Pancreas (tissue), 10 donors: ENCODE data around the gene DCAF12. TPM values are rescaled to one million over a fixed set of nuclear protein-coding genes. Genes with fewer than 3 reads are reported as not detected.

Experiments
- ATAC-seq, 4 donors: fragments of 200-7000 bp; cut with Tn5 transposase; one replicate each; pipeline versions ENCODE4 v1.8.0 to v1.9.1; 2020; ENCODE audit warnings: mild to moderate bottlenecking in 4 of 4, moderate library complexity in 4 of 4
- DNase-seq, 6 donors: peaks; one replicate each; pipeline ENCODE4 v3.0.0-alpha.2; 2020
- FAIRE-seq: peaks from 2 replicates; lab custom pipeline; 2012; peaks lifted over from hg19 to GRCh38; lab: Jason Lieb, UNC
- H3K27ac ChIP-seq, 4 donors: fragments of 200-600 bp; sonication (generic); 1 replicate in 3 of 4; 2 replicates in 1 of 4; pipeline versions ENCODE4 v1.5.0 to v1.8.0; 2020
- H3K27me3 ChIP-seq, 4 donors: fragments of 200-600 bp; one replicate each; pipeline ENCODE4 v1.8.0; 2021
- H3K36me3 ChIP-seq, 3 donors: fragments of 200-600 bp; sonication (generic) in 1 of 3; one replicate each; pipeline versions ENCODE4 v1.5.0 to v1.8.0; 2020 to 2021
- H3K4me1 ChIP-seq, 3 donors: fragments of 200-600 bp; one replicate each; pipeline ENCODE4 v1.8.0; 2021
- H3K4me3 ChIP-seq, 4 donors: fragments of 200-600 bp; sonication (generic) in 2 of 4; one replicate each; pipeline versions ENCODE4 v1.5.0 to v1.8.0; 2020 to 2021
- H3K9me3 ChIP-seq, 4 donors: fragments of 200-600 bp; one replicate each; pipeline ENCODE4 v1.8.0; 2021
- CTCF ChIP-seq, 4 donors: fragments of 200-600 bp; sonication (generic) in 3 of 4; IDR thresholded peaks; one replicate each; pipeline versions ENCODE4 v1.5.0 to v1.8.0; 2021; ENCODE audit warnings: antibody characterized with exemption in 4 of 4
- WGBS, 2 donors: extraction: QIAGEN DNeasy Blood & Tissue Kit; methylation state at CpG; one replicate each; pipeline ENCODE4 v1.1.7; 2013; 5-methylcytosine and 5-hydroxymethylcytosine counted together
- intact Hi-C, 3 donors: fragments of 100-400 bp; cut with DNase I; formaldehyde crosslinking; loops; one replicate each; pipeline versions ENCODE4 v1.11.1 to v1.14.2; 2022
- polyA plus RNA-seq, 2 donors: library from polyadenylated mRNA; stranded (reverse); fragments of 200-250 nt; gene quantifications; one replicate each; pipeline ENCODE4 v1.2.3, GENCODE V29; 2013
- total RNA-seq, 6 donors: library from RNA; stranded (reverse); fragmentation: NEBNext Ultra II Directional in 4 of 6; extraction: Animal tissue kit (Norgen Biotek cat#: 25700) in 4 of 6; gene quantifications; one replicate each; pipeline versions ENCODE4 v1.2.1 to v1.2.4, GENCODE V29; 2021 to 2023
- donor health status: healthy with polysubstance abuse.
- donor health status: DM: no; HTN: no; CAD: no; lungs with moderate emphysema.
- donor health status: DM: no; HTN: no; CAD: no.
- donor health status: control.
- donor health status: control.
- donor health status: Bipolar disorder and iron deficiency.
- donor health status: DM: yes; HTN: yes; CAD: no.
- donor health status: DM: no; HTN: no; CAD: no.
- donor health status: DM: no; HTN: no; CAD: no.
- donor health status: DM: yes; HTN: yes; CAD: no.

The DCAF12 gene
- total and polyA plus RNA-seq, 8 donors: 5.7 to 22.1 (median 13.8) TPM

- H3K4me1 ChIP-seq: peaks cover 13 to 30% (median 15%) of the 10 kb centered on the region in 3 donors
- peaks cover 0 to 8% (median 0%) of the 10 kb centered on the region in 3 donors for H3K36me3 ChIP-seq
- peak in 1 of 6 donors; percentile 42 for DNase-seq
- FAIRE-seq: no peak
- TF ChIP-seq CTCF (IDR thresholded peaks at IDR 0.05): no peak
- peak overlapping the region in 1 of 4 donors; percentile 72 for H3K4me3 ChIP-seq
- intact Hi-C loops: loop anchor here in 1 of 3 donors (10.0 kb wide), 1 partner anchor 131 kb away; no protein-coding TSS in a partner anchor
- 58 to 61% methylated on average over 6 of the region's 6 CpGs for WGBS, 2 donors
- ATAC-seq: no peak
- no peaks in the 10 kb centered on the region for H3K9me3 ChIP-seq
- no peaks in the 10 kb centered on the region for H3K27me3 ChIP-seq
- H3K27ac ChIP-seq: no peak overlapping the region
Observed at GRCh38 chr9:34123682-34124081, 2.8 kb downstream of the DCAF12 start.

- WGBS, 2 donors: 47 to 48% methylated on average over 3 of the region's 3 CpGs
- no peaks in the 10 kb centered on the region for H3K27me3 ChIP-seq
- H3K9me3 ChIP-seq: no peaks in the 10 kb centered on the region
- TF ChIP-seq CTCF (IDR thresholded peaks at IDR 0.05): no peak
- DNase-seq (no peak), ATAC-seq (no peak), FAIRE-seq (no peak)
- no peak overlapping the region for H3K27ac ChIP-seq
- H3K36me3 ChIP-seq: peaks cover 0 to 14% (median 0%) of the 10 kb centered on the region in 3 donors
- H3K4me1 ChIP-seq: peaks cover 13 to 28% (median 15%) of the 10 kb centered on the region in 3 donors
- intact Hi-C loops: loop anchor here in 1 of 3 donors (10.0 kb wide), 1 partner anchor 133 kb away; no protein-coding TSS in a partner anchor
- H3K4me3 ChIP-seq: no peak overlapping the region
Observed at GRCh38 chr9:34121996-34122395, 4.5 kb downstream of the DCAF12 start.

GRCh38 chr9:34119713-34120112, 6.8 kb downstream of the DCAF12 start:
- intact Hi-C loops: loop anchor here in 1 of 3 donors (10.0 kb wide), 1 partner anchor 135 kb away; no protein-coding TSS in a partner anchor
- H3K9me3 ChIP-seq: no peaks in the 10 kb centered on the region
- DNase-seq (no peak), FAIRE-seq (no peak), ATAC-seq (no peak)
- no peak for TF ChIP-seq CTCF (IDR thresholded peaks at IDR 0.05)
- 87 to 96% methylated on average over 3 of the region's 3 CpGs for WGBS, 2 donors
- H3K27me3 ChIP-seq: no peaks in the 10 kb centered on the region
- no peak overlapping the region for H3K27ac ChIP-seq
- no peak overlapping the region for H3K4me3 ChIP-seq
- H3K4me1 ChIP-seq: peaks cover 8 to 19% (median 12%) of the 10 kb centered on the region in 3 donors
- H3K36me3 ChIP-seq: peaks cover 0 to 14% (median 0%) of the 10 kb centered on the region in 3 donors

- H3K27me3 ChIP-seq: no peaks in the 10 kb centered on the region
- TF ChIP-seq CTCF (IDR thresholded peaks at IDR 0.05): no peak
- H3K4me1 ChIP-seq: no peaks in the 10 kb centered on the region
- DNase-seq (peak in 1 of 6 donors; percentile 35), FAIRE-seq (no peak), ATAC-seq (peak in 1 of 4 donors; percentile 32)
- H3K9me3 ChIP-seq: no peaks in the 10 kb centered on the region
- no peak overlapping the region for H3K27ac ChIP-seq
- peaks cover 0 to 13% (median 0%) of the 10 kb centered on the region in 3 donors for H3K36me3 ChIP-seq
- H3K4me3 ChIP-seq: no peak overlapping the region
- 45 to 52% methylated on average over 4 of the region's 4 CpGs for WGBS, 2 donors
- intact Hi-C loops: no loop called here
Observed at GRCh38 chr9:34114436-34114835, 12.1 kb downstream of the DCAF12 start.

- Histone ChIP-seq H3K4me3 (no peak overlapping the region), H3K9me3 (no peaks in the 10 kb centered on the region), H3K27me3 (no peaks in the 10 kb centered on the region), H3K4me1 (no peaks in the 10 kb centered on the region), H3K36me3 (peaks cover 0 to 51% (median 16%) of the 10 kb centered on the region in 3 donors), H3K27ac (no peak overlapping the region)
- no peak for TF ChIP-seq CTCF (IDR thresholded peaks at IDR 0.05)
- ATAC-seq: no peak
- no peak for DNase-seq
- no peak for FAIRE-seq
- WGBS, 2 donors: 97 to 98% methylated on average over 5 of the region's 5 CpGs
- intact Hi-C loops: no loop called here
Observed at GRCh38 chr9:34106110-34106509, 20.4 kb downstream of the DCAF12 start.
